Measurements from ENCODE around the gene TLX3.
"Not testable (repeated sequence)": the region's sequence is repeated elsewhere in the genome, so short reads cannot be mapped to it uniquely, and the experiment has no call there.

TLX3 gene

DNA sequence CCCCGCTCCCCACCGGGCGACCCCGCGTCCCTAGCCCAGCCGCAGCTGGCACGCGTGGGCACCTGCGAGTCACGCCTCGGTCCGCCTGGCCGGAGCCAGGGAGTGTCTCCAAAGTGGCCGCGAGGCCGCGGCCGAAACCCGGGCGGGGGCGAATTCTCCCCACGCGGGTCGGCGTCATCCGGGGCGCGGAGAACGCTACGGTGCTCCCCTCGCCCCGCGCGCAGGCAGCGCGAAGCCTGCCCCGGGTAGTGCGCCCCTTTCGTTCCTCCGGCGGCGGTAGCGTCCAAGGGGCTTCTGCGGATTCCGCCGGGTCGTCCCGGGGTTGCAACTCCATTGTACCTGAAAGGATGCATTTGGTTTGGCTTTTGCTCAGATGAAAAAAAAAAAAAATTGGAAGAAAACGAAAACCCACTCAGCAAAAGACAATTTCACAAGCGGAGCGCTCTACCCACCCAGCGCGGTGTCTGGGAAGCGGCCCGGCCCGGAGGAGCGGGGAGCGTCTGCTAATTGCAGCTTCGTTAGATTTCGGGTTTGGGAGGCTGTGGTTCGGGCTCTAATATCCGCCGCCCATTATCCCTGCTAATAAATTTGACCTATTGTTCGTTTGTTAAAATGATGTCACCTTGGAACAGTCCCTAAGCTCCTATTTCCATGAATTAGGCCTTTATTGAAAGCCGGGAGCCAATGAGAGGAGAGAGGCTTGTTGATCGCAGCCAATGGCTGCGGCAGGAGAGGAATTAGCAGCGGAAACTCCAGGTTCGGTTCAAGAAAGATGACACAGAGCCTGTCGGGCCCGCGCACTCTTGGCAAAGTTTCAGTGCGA, at the start of gene TLX3:
TSS of gene TLX3 (plus strand) at position 796 of the 823 bp plus-strand sequence. CDS start 118 bp downstream, outside the sequence.
- DNase-seq = no peak

DNA sequence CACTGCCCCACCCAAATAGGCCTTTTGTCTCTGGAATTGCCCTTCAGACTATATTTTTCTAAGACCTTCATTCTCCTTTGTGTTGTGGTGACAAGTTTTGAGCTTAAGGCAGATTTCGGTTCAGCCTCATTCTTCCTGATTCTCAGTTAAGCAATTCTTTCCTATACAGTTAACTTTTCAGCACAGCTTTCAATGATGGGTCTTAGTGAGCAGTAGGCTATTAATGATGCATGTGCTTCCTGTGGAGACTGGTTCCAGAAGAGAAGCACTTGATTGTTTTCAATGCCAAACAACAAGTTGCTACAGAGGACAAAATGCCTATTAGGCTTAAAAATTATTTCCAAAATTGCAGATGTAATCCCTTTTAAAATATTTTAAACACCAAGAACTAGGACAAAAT, 47.7 kb upstream of the TLX3 start:
- DNase-seq = no peak

DNA sequence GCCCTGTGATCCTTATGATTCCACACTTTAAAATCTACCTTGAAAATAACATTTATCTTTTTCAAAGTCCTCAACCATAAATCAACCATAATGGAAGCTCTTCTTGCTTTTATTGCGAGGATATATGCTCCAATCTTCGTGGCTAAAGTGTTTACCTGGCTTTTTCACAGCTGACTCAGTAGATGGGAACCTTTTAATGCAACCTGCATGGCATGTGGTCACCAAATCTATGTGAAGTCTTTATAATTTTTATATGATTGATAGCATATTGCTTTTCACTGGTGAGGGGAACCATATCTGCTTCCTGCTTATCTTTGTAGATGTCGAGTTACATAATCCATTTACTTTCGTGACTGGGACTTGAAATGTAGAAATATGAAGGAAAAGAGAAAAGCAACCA, 47.1 kb upstream of the TLX3 start:
- no peak for DNase-seq

DNA sequence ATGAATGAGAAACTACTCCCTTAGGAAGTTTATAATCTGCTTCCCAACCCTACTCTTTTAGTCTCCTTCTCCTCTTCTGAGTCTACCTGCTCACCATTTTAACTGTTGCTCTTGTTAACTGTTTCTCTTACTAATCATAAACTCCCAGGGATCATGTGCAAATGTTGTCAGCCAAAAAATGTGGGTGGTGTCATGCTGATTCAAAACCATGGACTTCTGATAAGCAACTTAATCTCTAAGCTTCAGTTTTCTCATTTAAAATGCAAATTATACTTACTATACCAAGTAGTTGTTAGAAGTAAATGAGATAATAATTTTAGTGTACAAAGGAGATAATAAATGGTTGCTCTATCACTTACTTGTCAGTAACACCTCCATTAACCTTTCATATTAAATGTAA, 45.9 kb upstream of the TLX3 start:
- no peak for DNase-seq

DNA sequence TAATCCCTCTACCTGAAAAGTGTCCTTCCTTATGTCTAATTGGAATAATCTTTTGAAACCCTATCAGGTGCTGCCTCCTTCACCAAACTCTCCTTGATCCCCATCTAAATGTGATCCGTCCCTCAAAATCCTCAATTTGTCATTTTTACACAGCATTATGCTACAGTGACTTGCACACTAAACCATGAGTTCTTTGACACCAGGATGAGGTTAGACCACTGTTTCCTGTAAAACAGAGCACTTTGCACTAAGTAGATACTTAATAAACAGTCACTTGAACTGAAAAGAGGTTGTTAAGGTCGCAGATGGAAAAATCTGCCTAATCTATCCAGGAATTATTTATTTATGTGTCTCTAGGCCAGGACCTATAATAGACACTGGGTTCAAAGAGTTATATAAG, 44.2 kb upstream of the TLX3 start:
- no peak for DNase-seq

DNA sequence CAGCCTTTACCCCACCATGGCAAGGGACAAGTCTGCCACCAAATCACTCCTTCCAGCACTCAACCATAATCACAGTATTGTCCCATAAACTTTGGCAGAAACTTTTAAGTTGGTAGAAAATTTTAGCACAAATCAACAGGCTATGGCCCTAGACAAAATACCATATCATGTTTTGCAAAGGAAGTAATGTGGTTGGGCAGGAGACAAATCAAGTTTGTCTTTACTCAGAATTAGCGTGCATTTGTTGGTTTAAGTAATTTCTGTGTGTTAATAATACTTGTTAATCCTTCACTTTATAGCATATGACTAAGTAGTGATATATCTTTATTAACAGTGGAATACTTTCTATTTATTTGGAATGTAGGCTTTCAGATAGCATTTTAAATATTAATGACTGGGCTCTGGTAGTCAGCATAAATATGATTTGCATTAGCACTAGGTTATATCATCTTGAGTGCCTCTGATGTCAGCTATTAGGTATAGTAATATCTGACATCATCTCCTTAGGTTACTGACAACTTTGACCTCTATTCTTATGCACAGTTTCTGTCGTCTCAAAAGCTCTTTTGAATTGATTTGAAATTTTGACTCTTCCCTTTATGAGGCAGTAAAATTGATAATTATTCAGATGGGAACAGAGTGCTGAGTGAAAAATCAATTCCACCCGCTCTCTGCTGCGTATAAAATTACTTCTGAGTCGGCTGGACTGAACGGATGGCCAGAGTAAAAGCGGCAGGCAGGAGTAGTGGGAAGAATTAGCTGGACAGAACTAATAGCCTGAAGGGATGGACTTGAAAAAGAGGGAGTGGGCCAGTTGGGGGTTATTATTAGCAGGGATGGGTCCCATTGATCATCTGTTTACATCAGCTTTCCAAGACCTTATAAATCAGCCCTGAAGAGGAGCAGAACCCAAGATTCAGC, 40.1 kb upstream of the TLX3 start:
- DNase-seq = no peak

DNA sequence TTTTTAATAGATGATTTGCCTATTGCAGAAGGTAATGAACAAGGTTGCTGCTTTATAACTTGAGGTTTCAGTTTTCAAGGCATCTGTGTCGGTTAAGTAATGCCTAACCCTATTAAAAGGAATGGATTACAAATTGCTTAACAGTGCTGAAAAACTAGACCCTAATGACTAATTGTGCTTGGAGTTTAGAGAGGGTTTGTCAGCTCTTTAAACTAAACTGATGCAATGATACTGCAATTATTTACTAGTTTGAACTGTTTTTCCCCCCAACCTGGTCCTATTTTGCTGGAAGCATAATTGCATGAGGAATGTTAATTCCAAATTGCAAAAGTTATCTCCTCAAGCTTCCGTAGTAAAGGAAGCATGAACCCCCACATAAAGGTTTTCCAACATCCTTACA, 39.3 kb upstream of the TLX3 start:
- no peak for DNase-seq

DNA sequence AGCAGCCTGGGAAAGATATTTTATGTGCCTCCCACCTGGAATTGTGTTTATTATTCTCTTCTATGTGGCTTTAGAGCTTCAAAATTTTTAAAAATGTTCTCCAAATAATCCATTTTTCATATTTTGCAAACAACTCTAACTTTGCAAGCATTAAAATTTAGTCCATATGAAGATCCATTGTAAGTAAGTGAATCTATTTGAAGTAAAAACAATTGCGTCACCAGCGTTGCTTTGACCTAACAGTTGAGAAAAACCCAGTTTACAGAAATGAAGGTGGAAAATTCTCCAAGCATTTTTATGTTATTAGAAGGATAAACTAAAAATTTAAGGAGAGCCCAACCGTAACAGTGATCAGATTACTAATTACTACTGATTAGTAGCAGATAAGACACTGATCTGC, 38.9 kb upstream of the TLX3 start:
- DNase-seq = no peak

DNA sequence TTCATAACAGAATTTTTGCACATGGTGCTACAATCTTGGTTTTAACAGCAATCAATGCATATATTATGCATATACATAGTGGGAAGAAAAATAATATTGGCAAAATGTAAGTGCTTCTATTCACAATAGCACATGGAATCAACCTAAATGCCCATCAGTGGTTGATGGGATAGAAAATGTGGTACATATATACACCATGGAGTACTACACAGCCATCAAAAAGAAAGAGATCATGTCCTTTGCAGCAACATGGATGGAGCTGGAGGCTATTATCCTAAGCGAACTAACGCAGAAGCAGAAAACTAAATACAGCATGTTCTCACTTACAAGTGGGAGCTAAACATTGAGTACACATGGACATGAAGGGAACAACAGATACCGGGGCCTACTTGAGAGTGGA, 37.2 kb upstream of the TLX3 start:
- no peak for DNase-seq

DNA sequence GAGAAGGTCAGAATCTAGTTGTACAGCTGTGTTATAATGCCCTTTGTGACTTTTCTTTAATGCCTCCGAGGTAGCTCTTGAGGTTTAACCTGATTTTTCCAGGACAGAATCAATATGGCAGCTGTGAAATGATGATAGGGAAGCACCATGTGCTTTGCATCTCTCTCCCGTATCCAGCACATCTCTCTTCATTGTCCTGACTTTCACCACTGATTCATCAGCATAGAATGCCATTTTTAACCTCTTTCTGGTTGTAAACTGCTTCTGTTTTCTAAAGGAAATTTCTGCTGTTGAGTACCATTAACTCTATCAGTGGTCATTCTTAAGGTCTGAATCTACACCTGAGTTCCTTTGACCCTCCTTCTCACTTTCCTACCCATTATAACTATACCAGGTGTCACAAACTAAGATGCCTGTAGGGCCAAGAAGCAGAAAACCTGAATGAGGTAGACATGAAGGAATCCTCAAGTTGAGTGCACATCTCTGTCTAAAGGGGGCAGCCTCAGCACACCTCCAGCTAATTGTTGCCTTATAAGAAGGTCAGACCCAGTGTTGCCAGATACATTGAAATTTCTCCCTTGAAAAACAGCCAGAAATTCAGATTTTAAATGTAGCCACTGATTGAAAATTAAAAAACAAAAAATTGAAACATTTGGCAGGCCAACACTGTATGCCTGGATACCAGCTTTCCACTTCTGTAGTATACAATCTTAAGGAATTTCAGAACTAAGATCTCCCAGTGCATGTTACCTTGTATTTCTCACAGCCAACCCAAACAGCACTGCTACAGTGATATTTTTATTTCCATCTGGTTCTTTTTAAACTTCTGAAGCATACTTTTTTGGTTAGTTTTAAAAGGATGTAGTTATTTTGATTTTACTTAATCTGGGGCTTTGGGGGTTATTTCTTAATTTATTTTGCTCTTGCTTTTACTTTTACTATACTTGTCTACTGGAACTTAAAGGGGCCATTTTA, 35.8 kb upstream of the TLX3 start:
- no peak for DNase-seq

DNA sequence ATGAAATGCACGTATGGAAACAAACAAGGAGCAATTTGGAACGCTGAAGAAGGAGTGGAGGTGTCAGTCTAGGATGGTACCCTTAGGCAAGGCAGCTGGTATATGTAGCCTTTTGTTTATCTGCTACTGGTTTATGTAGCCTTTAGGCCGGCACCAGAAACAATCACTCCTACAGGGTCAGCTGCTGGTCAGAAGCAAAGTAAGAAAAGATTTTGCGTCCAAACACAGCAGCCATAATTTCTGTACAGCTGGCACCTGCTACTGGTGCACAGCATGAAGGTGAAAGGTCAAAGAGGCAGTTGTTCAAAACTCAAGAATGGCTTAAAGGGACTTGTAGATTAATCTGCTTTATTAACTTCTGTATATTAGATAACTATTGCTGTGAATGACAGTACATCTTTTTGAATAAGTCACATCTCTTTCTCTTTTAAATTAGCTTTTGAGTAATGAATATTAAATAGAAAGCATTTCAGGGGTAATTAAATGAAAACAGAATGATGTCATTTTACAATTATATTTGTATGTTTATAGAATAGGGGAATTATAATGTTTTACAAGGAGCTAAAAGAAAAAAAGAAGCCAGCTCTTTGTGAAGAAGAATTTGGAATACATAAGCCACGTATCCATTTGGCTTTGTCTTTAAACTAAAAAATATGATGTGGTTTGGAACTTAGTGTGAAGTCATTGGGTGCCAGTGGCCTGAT, 33.1 kb upstream of the TLX3 start:
- DNase-seq = no peak

DNA sequence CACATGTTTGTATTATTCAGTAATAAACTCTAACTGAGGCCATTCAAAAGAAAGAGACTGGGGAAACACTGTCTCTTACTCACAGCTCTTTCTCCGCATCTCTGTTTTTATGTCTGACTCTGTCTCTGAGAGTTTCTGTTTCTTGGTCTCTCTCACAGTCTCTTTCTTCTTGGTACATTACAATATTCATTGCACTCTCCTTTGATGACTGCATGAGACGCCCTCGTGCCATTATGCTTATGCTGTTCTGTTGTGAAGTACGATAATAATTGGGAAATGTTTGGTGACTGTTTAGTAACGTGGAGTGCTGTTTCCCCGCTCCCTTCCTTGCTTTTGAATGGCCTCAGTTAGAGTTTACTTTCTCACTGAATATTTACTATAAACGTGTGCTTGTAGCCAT, 25.3 kb upstream of the TLX3 start:
- DNase-seq = no peak

DNA sequence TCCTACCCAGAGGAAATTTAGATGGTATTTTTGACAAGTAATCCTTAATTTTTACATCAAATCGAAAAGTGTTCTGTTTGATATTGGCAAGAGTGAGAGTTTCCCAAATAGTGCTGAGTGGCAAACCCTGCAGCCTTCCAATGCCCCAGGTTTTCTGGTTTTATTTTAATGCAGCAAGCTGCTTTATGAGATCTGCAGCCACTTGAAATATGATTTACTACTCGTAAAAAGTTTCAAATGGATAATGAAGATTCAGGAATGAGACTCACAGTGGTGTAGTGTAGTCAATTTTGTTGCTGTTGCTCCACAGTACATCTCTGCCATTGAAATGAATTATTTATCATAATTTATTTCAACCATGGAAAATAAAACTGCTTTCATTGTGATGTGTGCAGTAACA, 23.6 kb upstream of the TLX3 start:
- no peak for DNase-seq

DNA sequence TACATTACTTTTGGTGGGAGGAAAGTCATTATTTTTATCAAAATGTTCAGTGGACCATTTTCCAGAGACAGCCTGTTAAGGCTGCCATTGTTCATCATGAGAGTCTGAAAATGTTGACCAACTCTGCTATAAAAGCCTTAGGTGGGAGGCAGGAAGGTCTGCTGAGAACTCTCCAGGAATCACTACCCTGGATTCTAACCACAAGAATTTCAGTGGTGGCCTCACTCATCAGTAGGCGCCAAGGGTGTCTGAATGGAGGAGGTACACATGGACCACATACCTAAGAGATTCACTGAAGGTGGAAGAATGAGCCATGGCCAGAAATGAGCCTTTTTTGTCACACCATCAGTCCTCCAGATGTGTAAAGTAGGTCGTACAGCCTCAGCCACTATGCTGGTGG, 21.0 kb upstream of the TLX3 start:
- no peak for DNase-seq

DNA sequence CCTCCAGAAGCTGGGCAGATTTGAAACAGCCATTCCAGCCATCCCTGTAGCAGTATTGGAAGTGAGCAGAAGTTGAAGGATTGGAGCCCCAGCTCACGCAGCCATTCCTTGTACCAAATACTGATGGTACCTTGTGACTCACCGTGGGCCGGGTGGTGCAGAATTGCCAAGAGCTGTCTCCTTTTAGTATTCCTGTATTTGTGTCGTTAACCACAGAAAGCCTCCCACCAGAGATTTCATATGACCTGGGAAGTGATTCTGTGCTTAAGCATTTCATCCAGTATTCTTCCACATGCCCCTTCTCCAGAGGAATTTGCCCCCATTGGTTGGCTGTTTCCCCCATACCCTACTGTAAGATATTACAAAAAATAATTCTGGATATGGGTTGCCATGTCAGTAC, 17.7 kb upstream of the TLX3 start:
- no peak for DNase-seq

DNA sequence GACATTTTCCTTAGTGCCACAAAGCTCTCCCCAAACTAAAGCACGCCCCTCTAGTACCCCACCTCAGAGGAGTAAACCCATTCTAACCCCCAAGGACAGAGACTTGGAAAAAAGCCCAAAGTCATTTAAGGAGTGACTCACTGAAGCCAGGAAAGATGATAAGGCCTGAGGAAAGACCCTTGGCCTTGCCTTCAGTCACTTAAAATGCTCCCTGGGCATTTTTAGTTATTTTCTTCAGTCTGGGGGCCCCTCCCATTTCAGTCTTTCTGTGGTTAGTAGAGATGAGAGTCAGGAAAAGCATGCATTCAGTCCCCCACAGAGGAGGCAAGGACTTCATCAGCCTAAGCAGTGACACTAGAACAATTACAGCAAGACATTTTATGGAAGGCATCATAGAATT, 13.7 kb upstream of the TLX3 start:
- DNase-seq = no peak

DNA sequence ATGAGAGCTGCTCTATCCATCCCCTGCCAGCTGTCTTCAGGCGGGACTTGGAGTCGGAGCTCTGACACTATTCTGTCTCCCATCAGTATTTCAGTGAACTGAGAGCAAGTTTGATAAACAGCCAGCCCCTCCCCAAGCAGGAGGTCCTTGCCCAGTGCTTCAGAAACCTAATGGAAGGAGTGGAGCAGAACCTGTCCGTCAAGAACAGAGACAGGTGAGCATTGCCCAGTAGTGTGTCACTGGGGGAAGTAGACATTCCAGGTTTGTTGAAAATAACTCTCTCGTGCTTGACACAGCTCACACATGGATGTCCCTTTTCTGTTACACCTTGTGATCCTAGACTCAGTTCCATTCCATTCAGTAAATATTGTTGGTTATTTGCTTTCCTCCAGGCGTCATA, 13.2 kb upstream of the TLX3 start:
- DNase-seq = no peak

DNA sequence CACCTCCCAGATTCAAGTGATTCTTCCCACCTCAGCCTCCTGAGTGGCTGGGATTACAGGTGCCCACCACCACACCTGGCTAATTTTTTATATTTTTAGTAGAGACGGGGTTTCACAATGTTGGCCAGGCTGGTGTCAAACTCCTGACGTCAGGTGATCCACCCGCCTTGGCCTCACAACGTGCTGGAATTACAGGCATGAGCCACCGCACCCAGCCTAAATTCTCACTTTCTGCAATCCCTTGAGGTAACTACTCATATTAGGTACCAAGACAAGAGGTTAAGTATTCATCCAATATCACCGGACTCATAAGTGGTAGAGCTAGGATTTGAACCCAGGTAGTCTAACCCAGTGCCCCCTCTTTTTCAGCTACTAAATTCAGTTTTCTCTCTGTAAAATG, 11.1 kb upstream of the TLX3 start:
- not testable (repeated sequence) for DNase-seq

DNA sequence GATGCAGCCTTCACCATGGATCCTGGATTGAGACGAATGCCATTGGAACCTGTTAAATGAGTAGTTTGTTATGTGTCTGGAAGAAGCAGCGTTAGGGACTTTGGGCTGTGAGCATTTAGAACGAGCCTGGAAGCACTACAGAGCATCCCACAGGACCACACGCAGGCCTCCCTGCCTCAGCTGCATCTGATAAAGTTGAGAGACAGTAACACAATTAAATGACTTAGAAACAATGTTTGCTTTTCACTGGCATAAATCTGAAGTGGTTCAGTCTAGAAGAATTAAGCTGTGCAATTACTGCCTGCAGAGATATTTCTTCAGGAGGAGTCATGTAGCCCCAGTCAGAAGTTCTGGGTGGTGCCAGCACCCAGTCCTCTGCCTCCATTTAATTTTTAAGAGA, 9.8 kb upstream of the TLX3 start:
- DNase-seq = no peak

DNA sequence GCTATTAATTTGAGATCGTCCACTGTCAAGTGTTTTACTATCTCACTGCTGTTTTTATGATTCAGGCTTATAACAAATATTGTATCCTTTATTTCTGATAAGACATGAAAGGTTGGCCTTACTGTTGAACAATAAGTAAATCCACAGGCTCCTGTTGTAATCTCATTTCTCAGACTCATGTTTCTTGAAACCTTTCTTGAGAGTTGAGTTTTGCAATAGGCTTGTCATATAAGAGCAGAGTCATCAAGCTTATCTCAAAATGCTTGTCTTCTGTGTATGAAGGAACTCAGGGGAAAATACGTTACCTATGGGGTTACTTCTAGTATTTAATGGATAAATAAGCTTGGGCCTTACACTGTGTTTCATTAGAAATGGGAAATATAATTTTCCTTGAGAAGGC, 9.2 kb upstream of the TLX3 start:
- no peak for DNase-seq

DNA sequence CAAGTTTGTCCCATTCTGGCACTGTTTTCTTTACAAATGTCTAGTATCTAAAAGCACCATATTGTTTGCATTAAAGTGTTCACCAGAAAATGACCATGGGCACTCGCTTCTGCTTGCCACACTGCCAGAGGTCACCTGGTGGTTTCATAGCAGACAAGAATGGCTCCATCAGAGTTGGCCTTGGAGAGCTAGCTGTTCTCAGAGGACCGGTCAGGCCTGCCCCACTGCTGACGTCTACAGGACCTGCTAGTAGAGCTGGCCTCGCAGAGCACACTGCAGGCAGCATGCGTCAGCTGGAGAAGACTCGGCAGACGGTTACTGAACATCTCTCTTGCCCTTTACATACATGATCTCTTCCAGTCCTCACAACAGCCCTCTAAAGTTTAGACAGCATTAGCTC, 8.7 kb upstream of the TLX3 start:
- no peak for DNase-seq

DNA sequence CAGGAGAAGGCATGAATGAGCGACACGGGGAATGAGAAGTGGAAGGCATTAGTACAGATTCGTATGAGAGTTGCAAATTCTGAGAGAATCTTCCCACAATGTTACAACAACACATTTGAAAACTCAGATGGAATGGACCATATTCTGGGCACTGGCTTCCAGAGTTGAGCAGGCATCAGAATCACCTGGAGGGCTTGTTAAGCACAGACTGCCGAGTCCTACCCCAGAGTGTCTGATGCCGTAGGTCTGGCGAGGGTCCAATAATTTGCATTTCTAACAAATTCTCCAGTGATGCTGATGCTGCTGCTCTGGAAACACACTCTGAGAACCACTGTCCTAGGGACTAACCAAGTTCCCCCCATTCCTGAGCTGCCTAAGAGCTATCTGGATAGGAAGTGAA, 2.9 kb upstream of the TLX3 start:
- no peak for DNase-seq

All from CD4-positive, alpha-beta T cell treated with Interleukin-15 for 1 hour (primary cell).